SH-SY5Y (cell line): ENCODE data around the gene HBA1.

Experiments
- GATA2 ChIP-seq: IDR thresholded peaks from 2 replicates; pipeline ENCODE4 v1.6.1; 2011; ENCODE audit warnings: mild to moderate bottlenecking, low read depth, low read length
- GATA3 ChIP-seq: IDR thresholded peaks from 2 replicates; pipeline ENCODE4 v1.6.1; 2011; ENCODE audit warnings: low read depth, mild to moderate bottlenecking, low read length, moderate library complexity

GRCh38 chr16:189604-190186 is 13.2 kb downstream of the HBA1 start:
- TF ChIP-seq GATA2 (no peak), GATA3 (no peak)
